NCI-H1694 (cell line): ENCODE measurements around the gene RAB6A.
"Not testable (repeated sequence)": the region's sequence is repeated elsewhere in the genome, so short reads cannot be mapped to it uniquely, and the experiment has no call there.

Source experiments
- DNase-seq: peaks from one replicate; lab custom pipeline; 2025; lab: John Stamatoyannopoulos, UW

The RAB6A gene

GRCh38 chr11:73726825-73727224 is 34.0 kb downstream of the RAB6A start:
- DNase-seq, result no peak

GRCh38 chr11:73717136-73717535 is 43.7 kb downstream of the RAB6A start:
- DNase-seq, result no peak

GRCh38 chr11:73716153-73717056 is 44.5 kb downstream of the RAB6A start:
- no peak for DNase-seq

- no peak for DNase-seq
Measured at GRCh38 chr11:73715541-73715940, 45.3 kb downstream of the RAB6A start.

- DNase-seq, result no peak
Measured at GRCh38 chr11:73710964-73711363, 49.9 kb downstream of the RAB6A start.

GRCh38 chr11:73705053-73705452 is 55.8 kb downstream of the RAB6A start:
- DNase-seq, result no peak

GRCh38 chr11:73693899-73694525 is 66.9 kb downstream of the RAB6A start:
- no peak for DNase-seq

GRCh38 chr11:73680687-73681086 is 80.2 kb downstream of the RAB6A start:
- DNase-seq, result no peak

GRCh38 chr11:73676552-73676951 is 84.3 kb downstream of the RAB6A start:
- DNase-seq, result not testable (repeated sequence)

GRCh38 chr11:73671701-73672100 is 89.2 kb downstream of the RAB6A start:
- DNase-seq, result no peak

GRCh38 chr11:73670808-73671207 is 90.1 kb downstream of the RAB6A start:
- no peak for DNase-seq

- no peak for DNase-seq
Measured at GRCh38 chr11:73667891-73668290, 93.0 kb downstream of the RAB6A start.

- DNase-seq, result no peak
Measured at GRCh38 chr11:73664877-73665276, 96.0 kb downstream of the RAB6A start.

GRCh38 chr11:73663604-73664495 is 97.0 kb downstream of the RAB6A start:
- DNase-seq, result no peak

- no peak for DNase-seq
Measured at GRCh38 chr11:73662445-73663157, 98.3 kb downstream of the RAB6A start.

GRCh38 chr11:73661035-73661628 is 99.7 kb downstream of the RAB6A start:
- DNase-seq, result peak; percentile 76

GRCh38 chr11:73660497-73661034 is 100.3 kb downstream of the RAB6A start:
- DNase-seq, result no peak

- no peak for DNase-seq
Measured at GRCh38 chr11:73659961-73660360, 100.9 kb downstream of the RAB6A start.

- DNase-seq, result no peak
Measured at GRCh38 chr11:73656985-73657384, 103.9 kb downstream of the RAB6A start.

GRCh38 chr11:73655686-73656085 is 105.2 kb downstream of the RAB6A start:
- no peak for DNase-seq

GRCh38 chr11:73654482-73655021 is 106.3 kb downstream of the RAB6A start:
- DNase-seq, result no peak
